Body of pancreas (tissue), 4 donors: ENCODE data around the gene GPR31.

ENCODE experiments used
- POLR2A ChIP-seq, 3 donors: fragments of 450-650 bp; IDR thresholded peaks; one replicate each; pipeline ENCODE4 v1.6.1; 2016; ENCODE audit warnings: antibody characterized with exemption in 3 of 3, mild to moderate bottlenecking in 2 of 3
- TF ChIP-seq, protein P1 (sequence below), 7 experiments: fragments of 450-650 bp in 4 of 7; fragments of 200-600 bp in 3 of 7; sonication (generic) in 3 of 7; IDR thresholded peaks; one replicate each; pipeline ENCODE4 v1.5.1; 2016 to 2019; ENCODE audit warnings: antibody characterized with exemption in 7 of 7

DNA sequence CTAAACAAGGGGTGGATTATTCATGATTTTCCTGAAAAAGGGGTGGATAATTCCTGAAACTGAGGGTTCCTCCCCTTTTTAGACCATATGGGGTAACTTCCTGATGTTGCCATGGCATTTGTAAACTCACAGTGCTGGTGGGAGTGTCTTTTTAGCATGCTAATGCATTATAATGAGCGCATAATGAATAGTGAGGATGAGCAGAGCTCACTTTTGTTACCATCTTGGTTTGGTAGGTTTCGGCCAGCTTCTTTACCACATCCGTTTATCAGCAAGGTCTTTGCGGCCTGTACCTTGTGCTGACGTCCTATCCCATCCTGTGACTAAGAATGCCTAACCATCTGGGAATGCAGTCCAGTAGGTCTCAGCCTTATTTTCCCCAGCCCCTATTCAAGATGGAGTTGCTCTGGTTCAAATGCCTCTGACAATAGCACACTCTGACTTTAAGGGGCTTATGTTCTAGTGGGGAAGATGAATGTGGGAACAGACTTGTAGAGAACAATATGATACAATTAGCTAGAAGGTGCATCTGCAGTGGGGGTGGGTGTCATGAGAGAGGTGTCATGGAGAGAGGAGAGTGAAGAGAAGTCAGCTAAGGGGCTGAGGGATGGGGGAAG lies 4.2 kb upstream of the GPR31 start:
- TF ChIP-seq, protein P1, sequence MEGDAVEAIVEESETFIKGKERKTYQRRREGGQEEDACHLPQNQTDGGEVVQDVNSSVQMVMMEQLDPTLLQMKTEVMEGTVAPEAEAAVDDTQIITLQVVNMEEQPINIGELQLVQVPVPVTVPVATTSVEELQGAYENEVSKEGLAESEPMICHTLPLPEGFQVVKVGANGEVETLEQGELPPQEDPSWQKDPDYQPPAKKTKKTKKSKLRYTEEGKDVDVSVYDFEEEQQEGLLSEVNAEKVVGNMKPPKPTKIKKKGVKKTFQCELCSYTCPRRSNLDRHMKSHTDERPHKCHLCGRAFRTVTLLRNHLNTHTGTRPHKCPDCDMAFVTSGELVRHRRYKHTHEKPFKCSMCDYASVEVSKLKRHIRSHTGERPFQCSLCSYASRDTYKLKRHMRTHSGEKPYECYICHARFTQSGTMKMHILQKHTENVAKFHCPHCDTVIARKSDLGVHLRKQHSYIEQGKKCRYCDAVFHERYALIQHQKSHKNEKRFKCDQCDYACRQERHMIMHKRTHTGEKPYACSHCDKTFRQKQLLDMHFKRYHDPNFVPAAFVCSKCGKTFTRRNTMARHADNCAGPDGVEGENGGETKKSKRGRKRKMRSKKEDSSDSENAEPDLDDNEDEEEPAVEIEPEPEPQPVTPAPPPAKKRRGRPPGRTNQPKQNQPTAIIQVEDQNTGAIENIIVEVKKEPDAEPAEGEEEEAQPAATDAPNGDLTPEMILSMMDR (IDR thresholded peaks at IDR 0.05) = no peak
- TF ChIP-seq POLR2A (IDR thresholded peaks at IDR 0.05) = no peak
